ENCODE measurements around the gene ATG7.

- TF ChIP-seq TSHZ2 (CRISPR knock-in tag; IDR thresholded peaks at IDR 0.05) (no peak), ISL1 (CRISPR knock-in tag; IDR thresholded peaks at IDR 0.05) (no peak), TOX (CRISPR knock-in tag; IDR thresholded peaks at IDR 0.05; ENCODE audit: borderline replicate concordance) (no peak), ARNTL (CRISPR knock-in tag; IDR thresholded peaks at IDR 0.05; ENCODE audit: borderline replicate concordance, low read depth) (no peak), PATZ1 (CRISPR knock-in tag; IDR thresholded peaks at IDR 0.05; ENCODE audit: borderline replicate concordance) (no peak), CSDC2 (CRISPR knock-in tag; IDR thresholded peaks at IDR 0.05) (no peak), OSR1 (CRISPR knock-in tag; IDR thresholded peaks at IDR 0.05) (no peak), CREB5 (CRISPR knock-in tag; IDR thresholded peaks at IDR 0.05; ENCODE audit: low read depth) (no peak), RARB (CRISPR knock-in tag; IDR thresholded peaks at IDR 0.05) (no peak), CSRNP3 (CRISPR knock-in tag; IDR thresholded peaks at IDR 0.05) (no peak), PPARA (CRISPR knock-in tag; IDR thresholded peaks at IDR 0.05; ENCODE audit: borderline replicate concordance) (no peak), GLIS3 (CRISPR knock-in tag; IDR thresholded peaks at IDR 0.05) (no peak)
Observed at GRCh38 chr3:11310258-11310657, 38.1 kb downstream of the ATG7 start.
